ENCODE data around the gene IL22RA2.

Gene IL22RA2

DNA sequence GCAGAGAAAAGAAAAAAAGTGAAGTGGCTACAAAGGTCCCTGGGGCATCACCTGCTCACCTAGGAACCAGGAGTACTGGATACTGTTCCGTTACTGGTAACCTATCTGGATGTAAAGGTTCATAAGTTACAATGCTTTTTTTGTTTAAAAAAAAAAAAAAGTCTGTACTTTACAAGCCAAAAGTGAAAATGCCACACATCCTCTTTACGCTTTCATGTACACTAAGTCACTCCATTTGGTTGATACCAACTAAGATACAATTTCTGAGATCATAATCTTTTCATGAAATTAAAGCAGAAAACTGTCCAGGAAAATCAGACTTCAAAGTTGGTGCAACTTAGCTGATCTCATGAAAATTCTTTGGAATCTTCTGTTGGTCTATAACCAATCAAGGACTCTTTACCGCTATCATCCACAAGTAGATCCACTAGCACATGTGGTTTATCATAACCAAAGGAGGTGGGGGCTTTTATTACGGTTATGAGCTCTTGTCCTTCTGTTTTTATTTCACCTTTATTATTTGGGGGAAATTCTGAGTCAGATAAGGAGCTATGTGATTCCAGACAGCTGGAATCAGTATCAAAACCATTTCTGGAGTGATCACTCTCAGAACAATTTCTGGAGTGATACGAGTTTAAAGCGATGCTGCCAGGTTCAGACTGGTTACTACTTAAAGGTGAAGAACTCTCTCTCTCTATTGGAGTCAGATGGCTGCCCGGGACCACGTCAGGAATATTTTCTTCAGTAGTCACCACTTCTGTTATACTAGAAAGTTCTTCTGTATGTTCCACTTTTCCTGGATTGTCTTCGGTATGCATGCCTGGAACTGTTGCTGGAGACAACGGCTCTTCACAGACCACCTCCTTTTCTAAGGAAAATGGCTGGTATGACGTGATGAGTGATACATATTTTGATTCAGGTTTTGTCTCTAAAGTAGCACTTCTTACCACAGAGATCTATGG is 24.5 kb upstream of the IL22RA2 start:
- no peak for DNase-seq (ENCODE audit: extremely low read depth in 1 of 2, low read depth in 1 of 2)

DNA sequence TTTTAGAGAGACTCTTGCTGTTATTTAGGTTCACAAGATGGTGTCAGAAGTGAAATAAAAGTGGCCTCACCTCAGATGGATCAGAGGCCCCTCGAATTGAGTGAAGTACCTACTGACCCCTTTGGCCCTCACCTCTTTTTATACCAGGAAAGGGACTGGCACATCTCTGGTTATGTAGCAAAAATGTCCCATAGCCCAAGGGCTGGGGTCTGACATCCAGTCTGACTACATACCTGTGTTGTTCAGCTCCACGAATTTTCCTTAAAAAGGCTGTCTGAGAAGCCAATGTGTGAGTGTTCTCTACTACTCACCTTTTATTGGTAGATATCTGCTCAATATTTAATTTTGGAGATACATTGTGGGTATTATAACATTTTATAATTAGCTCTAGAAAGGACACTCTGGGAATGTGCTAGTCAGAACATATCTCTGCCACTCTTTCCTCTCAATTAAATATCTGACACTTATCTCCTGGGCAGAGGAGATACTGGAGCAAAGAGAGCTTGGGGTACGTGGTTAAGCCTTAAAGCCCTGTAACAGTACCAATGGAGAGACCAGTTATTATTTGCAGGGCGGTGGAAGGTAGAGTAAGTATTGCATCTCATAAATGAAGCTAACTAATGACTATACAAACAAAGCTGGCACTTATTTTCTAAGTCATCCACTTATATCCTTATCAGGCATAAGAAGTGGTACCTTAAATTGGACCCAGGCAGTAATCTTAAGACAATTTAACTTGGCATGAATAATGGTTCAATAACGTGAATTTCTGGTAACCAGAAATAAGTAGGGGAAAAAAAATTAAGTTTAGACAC is 20.0 kb upstream of the IL22RA2 start:
- DNase-seq (ENCODE audit: extremely low read depth in 1 of 2, low read depth in 1 of 2): no peak

DNA sequence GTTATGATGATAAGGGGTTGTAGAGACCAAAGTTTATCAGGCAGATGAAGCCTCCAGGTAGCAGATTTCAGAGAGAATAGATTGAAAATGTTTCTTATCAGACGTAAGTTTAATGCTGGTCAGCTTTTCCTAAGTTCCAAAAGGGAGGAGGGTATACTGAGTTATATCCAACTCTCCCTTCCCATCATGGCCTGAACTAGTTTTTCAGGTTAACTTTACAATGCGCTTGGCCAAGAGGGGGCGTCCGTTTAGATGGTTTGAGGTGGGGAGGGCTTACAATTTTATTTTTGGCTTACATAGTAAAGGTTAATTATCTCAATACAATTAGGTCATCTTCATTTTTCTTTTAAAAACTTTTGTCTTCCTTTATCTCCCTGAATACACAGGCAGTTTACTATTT is 19.4 kb upstream of the IL22RA2 start:
- no peak for DNase-seq (ENCODE audit: extremely low read depth in 1 of 2, low read depth in 1 of 2)

DNA sequence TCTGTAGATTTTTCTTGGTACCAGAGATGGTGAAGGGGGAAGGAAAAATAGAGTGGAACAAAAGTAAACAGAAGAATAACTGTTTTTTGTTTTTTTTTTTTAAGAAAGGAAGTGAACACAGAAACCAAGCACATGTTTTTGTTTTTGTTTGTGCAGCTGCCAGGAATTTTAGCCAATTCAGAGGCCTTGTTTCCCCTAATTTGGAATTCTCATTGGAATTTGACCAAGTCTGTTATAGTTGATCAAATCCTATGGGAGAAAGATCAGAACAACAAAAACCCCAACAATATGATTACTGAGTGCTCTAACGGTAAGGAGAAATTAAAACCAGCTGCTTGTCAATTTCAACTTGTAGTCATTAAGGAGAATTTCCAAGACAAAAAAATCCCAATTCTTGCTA is 18.2 kb upstream of the IL22RA2 start:
- DNase-seq (ENCODE audit: extremely low read depth in 1 of 2, low read depth in 1 of 2): no peak

DNA sequence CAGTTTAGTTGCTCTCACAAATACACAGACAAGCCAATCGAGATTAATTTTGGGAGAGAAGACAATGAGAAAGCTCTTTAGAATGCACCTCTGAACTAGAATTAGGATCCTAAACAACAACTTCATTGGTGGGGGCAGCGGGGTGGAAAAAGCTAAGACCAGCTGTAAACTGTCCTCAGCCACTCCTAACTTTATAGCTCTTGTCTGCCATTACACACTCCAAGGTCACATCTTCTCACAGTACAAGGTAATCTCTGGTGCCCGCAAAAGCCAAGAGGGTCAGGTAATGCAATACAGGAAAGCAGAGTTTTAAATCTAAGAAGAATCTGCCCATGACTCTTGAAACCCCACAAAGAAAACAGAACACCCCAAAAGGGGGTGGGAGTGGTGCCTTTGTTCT is 17.8 kb upstream of the IL22RA2 start:
- DNase-seq (ENCODE audit: extremely low read depth in 1 of 2, low read depth in 1 of 2): no peak

DNA sequence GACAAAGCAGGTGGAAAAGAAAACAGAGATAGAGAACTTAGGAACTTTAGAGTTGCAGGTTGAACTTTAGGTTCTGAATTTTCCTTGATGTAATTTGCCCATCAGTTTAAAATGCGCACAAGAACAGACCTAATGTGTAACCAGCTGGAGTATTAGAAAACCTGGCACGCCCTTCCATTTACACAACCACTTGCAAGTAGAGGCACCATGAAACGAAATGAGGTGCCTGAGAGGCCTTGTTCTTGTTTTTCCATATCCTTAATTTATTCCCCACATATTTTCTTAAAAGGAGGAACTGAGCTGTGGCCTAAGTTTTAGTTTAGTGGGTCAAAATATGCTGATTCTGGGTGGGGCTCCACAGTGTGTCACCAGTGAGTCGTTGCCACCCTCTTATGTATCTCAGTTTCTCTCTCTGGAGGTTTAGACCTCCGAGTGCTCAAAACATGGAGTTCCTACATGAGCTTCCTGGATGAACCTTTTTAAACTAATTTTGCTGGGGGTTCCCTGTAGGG is 17.2 kb upstream of the IL22RA2 start:
- no peak for DNase-seq (ENCODE audit: extremely low read depth in 1 of 2, low read depth in 1 of 2)

DNA sequence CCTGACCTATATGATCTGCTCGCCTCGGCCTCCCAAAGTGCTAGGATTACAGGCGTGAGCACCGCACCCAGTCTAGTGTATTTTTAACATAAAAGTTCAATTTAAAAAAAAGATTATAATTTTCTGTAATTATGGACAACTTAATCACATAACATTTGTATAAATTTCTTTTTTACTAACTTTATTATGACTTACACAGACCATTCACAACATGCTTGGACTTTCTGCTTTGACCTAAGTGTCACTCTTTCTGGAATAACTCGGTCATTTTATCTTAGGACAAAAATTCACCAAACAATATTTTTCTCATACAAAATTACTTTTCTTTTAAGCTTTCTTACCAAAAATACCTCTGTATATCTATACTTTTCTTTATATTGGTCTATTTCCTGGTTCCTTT is 15.4 kb upstream of the IL22RA2 start:
- no peak for DNase-seq (ENCODE audit: extremely low read depth in 1 of 2, low read depth in 1 of 2)

DNA sequence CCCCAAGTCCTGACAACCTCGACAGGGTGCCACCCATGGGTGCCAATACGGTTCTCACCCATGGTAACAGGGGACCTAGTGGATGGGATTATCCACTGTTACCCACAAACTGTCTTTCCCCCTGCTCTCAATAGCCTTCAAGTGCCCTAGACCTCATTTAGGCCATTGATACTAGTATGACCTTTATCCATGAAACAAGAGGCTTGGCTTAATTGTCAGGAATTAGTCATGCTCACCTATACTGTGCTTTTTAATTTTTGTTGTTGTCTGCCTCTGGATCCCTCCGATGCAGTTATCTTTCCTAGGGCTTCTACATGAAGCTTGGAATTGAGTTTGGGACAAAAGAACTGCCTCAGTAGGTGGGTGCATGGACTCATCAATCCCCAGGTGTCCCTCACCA is 11.8 kb upstream of the IL22RA2 start:
- no peak for DNase-seq (ENCODE audit: extremely low read depth in 1 of 2, low read depth in 1 of 2)

DNA sequence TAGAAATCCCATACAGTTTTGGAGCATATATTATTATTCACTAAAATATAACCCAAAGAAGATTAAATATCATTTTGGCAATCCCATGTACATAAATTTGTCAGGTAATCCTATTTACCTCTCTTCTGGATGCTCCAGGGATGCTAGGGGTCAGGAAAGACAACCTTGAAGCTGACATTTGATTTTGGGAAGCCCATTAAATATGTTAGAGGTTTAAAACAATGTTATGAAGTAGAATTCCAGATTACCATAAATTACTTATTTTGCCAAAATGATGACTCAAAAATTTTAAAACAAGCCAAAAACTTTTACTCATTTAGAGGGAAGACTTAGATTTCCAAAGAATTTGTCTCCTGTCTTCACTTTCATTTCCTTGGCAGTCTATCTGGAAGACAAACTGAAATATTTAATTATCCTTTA is 9.2 kb upstream of the IL22RA2 start:
- DNase-seq (ENCODE audit: extremely low read depth in 1 of 2, low read depth in 1 of 2): no peak

DNA sequence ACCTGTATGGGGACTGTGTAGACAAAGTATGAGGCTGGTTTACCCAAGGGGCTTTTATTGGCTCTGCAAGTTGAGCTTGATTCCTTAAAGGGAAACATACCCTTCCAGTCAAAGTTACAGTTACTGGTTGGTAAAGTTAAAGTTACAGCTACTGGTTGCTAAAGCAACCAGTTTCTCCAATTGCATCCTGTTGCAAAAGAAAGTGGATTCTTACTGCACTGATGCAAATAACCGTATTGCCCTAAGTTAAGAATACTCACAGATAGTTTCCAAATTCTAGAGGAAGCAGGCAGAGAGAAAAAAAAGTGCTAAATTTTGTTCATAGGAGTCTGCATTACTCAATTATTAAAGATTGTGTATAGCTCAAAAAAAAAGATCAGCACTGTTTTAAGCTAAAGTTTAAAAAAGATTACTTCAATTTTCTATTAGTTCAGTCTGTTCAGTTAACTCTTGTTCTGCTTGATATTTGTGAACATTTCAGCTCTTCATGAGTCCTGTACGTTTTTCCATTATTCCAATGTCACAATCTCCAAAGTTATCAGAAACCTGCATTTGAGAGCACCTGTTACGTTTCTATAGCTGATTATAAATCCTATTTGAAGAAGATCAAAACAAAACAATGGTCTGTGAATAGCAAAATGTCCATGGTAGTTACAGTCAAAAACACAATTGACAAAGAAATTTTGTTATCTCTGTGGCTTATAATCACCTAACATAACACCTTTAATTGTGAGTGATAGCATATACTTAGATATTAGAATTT is 8.6 kb upstream of the IL22RA2 start:
- no peak for DNase-seq (ENCODE audit: extremely low read depth in 1 of 2, low read depth in 1 of 2)

DNA sequence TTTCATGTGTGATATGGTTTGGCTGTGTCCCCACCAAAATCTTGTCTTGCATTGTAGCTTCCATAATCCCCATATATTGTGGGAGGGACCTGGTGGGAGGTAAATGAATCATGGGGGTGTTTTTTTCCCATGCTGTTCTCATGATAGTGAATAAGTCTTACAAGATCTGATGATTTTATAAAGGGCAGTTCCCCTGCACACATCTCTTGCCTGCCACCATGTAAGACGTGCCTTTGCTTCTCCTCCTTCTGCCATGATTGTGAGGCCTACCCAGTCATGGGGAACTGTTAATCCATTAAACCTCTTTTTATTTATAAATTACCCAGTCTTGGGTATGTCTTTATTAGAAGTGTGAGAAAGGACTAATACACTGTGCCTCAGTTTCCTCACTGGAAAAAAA is 4.2 kb upstream of the IL22RA2 start:
- no peak for DNase-seq (ENCODE audit: extremely low read depth in 1 of 2, low read depth in 1 of 2)

DNA sequence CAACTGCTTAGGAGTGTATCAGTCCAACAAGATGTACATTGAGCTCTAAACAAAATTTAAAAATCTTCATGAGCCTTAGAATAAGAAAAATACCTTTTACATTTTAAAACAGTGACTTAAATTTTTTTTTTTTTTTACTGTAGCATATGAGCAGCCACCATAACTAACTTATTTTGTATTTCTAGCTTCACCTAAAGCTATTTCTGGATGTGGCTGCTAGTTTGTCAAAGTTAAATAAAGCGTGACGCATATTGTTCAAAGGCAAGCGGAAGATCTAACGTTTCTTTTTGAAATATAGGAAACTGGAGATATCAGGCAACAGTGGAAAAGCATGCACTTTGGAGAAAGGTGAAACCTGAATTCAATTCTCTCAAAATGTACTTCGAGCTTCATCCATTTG is 3.3 kb upstream of the IL22RA2 start:
- no peak for DNase-seq (ENCODE audit: extremely low read depth in 1 of 2, low read depth in 1 of 2)

DNA sequence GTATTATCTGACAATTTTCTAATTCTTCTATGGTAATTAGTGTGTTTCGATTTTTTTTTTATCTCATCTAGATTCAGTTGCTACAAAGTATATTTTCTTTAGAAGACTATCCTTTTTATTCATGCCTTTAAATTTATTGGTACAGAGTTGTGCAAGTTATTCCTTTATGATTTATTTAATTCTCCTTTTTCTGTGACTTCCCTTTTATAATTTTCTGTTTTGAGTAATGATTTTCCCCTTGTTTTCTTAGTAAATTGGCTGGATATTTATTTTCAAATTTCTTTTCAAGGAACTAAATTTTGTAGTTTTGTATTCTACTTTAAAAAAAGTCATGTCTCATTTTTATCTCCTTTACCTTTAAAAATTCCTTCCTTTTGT is 2.4 kb upstream of the IL22RA2 start:
- DNase-seq (ENCODE audit: extremely low read depth in 1 of 2, low read depth in 1 of 2): no peak

DNA sequence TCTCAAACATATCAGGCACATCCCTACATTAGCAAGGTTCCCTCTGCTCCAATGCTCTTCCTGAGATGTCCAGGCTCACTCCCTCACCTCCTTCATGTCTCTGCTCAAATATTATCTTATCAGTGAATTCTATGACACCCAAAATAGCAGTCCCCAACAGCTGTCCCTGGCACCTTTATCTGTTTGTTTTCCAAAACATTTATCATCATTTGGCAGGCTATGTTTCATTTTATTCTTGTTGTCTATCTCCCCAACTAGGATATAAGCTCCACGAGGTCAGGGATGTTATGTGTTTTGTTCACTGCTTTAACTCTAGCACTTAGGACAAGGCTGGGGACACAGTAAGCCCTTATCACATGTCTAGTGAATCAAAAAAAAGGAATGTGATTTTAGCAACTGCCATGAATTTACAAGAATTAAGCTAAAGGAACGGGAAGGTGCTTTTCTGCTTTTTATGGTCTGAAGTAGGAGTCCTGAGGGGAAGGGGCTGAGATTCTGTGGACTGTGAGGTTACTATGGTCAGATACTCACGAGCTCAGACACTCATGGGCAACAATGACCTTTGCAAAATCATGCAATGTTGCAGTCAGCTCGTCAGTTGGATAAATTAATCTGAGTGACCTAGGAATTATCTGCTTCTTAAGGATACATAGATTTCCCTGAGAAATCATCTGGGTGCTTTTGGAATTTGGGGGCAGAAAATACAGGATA is 1.9 kb upstream of the IL22RA2 start:
- no peak for DNase-seq (ENCODE audit: extremely low read depth in 1 of 2, low read depth in 1 of 2)

DNA sequence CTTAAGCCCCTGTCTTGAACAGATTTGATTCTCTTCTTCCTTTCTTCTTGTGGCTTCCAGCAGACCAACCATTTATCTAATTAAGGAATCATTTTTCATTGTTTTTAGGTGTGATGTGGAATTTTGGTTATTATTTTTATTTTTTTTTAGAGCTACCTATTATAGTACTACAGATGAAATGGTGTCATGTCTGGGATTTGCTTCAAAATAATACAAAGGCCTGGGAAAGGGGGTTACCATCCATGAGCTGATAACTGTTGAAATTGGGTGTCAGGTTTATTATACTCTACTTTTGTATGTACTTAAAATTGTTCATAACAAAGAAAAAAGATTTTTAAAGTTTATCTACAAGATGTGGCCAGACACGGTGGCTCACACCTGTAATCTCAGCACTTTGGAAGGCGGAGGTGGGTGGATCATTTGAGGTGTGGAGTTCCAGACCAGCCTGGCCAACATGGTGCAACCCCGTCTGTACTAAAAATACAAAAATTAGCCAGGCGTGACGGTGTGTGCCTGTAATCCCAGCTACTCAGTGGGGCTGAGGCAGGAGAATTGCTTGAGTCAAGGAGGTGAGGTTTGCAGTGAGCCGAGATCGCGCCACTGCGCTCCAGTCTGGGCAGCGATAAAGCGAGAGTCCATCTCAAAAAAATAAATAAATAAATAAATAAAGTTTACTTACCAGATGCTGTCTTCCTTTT is 561 bp downstream of the IL22RA2 start:
- no peak for DNase-seq (ENCODE audit: extremely low read depth in 1 of 2, low read depth in 1 of 2)

DNA sequence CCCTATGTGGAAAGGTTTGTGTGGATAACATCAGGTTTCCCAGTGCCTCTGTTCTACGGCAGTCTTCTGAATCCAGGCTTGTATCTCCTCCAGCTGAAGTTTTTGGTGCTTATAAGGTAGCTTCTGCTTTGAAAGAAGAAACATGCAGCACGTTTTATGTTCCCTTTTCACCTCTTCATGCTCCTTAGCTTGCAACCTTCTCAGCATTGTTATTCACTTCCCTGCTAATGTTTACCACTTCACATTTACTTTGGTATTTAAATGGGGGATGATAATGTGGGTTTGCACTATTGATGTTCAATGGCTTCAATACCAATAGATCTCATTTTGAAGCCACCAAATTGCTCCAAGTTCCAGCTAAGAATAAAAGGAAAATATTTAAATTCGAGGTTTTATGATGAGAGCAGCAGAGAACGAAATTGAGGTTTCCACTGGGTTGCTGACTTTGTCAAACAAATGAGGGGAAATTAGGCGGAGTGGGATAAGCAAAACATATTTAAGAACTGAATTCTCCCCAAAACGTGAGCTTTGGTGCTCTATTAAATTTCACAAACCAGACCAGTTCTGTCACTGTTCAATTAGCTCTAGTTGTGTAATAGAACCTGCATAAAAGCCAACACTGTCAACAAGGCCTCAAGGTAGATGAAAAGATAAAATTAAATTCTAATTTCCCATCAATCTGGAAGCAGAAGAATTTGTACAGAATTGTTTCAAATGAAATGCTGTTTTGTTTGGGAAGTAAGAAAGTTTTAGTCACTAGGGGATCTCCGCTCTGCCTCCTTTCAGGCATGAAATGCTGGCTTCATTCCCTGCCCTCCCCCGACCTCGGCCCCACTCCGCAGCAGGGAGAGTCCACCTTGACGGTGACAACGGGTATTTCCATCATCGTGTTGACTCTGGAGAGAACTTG is 1.4 kb downstream of the IL22RA2 start:
- DNase-seq (ENCODE audit: extremely low read depth in 1 of 2, low read depth in 1 of 2): no peak

DNA sequence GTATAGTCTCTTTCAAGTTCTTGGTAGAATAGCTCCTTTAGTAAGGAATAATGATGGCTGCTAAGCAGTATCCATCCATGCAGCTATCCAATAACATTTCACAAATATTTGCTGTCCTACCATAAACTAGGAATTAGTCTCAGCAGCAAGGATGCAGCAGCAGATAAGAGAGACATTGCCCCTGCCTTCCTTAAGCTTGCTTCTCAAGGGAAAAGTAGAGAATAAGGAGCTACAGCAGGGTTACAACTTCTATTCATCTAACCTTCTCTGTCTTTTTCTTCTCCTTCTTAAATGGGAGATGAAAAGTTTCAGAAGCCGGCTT is 2.4 kb downstream of the IL22RA2 start:
- no peak for DNase-seq (ENCODE audit: extremely low read depth in 1 of 2, low read depth in 1 of 2)

DNA sequence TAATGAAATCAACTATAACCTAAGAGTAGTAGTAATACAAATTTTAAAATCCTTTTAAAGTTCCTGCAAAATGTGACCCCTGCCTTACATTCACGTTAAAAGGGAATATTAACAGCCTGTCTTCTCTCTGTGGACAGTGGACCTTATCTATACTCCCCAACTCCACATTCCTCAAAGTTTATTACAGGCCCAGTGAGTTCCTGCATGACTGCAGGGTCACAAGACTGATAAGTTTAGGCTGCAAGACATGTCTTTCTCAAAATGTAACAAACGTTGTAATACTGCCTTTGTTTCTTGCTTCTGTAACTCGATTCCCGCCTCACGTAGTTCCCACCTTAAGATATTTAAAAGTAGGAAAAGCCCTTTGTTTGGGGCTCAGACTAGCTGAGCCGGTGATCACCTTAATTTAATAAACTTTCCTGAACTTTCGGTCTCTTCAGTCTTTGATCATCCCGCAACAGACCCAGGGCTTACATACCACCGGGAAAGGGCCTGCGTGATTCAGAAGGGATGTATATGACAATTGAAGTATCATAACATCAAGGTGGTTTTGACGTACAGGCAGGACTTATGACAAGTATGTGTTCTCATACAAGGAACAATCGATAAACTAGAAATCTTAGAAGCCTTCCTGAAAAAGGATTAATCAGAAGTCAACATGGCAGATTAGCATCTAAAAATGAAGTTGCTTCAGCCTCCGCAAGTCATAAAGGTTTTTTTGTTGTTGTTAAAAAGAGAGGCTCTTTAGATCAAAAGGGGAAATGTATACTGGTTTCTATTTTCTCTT is 3.0 kb downstream of the IL22RA2 start:
- no peak for DNase-seq (ENCODE audit: extremely low read depth in 1 of 2, low read depth in 1 of 2)

Measured in activated CD8-positive, alpha-beta memory T cell treated with anti-CD3 and anti-CD28 coated beads for 1 hour (primary cell).